ENCODE data around the gene NUDT19.

Gene NUDT19

DNA sequence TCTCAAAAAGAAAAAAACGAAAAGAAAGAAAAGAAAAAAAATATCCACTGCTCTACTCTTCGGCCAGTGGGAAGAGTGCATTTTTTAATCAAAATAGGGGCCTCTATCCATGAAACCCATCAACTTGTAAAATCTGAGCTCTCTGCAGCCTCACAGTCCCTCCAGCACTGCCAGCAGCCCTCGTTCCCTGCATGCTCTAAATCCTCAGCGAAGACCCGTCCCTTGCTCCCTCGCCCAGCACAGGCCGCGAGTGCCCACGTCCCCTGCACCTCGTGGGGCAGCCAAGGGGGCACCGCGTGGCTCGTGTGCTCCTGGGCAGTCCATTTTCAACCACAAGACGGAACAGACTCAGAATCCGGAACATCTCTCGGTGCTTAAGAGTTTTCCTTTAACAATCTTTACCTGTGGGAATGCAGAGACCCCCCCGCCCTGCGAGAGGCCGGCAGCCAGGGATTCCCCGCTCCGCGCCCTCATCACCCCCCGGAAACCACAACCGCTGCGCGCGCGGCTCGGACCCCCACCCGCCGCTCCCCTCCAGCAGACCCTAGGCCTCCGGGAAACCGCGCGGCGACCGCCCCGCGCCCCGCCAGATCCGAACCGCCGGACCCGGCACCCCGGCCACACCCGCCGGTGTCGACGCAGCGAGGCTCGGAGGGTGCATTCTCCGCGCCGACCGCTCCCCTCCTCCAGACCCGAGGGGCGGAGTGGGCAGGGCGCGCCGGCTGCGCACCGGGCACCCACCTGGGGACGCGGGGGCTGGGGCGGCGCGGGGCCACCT lies 17.3 kb upstream of the NUDT19 start:
- TF ChIP-seq, protein P1, sequence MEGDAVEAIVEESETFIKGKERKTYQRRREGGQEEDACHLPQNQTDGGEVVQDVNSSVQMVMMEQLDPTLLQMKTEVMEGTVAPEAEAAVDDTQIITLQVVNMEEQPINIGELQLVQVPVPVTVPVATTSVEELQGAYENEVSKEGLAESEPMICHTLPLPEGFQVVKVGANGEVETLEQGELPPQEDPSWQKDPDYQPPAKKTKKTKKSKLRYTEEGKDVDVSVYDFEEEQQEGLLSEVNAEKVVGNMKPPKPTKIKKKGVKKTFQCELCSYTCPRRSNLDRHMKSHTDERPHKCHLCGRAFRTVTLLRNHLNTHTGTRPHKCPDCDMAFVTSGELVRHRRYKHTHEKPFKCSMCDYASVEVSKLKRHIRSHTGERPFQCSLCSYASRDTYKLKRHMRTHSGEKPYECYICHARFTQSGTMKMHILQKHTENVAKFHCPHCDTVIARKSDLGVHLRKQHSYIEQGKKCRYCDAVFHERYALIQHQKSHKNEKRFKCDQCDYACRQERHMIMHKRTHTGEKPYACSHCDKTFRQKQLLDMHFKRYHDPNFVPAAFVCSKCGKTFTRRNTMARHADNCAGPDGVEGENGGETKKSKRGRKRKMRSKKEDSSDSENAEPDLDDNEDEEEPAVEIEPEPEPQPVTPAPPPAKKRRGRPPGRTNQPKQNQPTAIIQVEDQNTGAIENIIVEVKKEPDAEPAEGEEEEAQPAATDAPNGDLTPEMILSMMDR (IDR thresholded peaks at IDR 0.05; ENCODE audit: borderline replicate concordance, control extremely low read depth, extremely low read depth, insufficient read depth, missing control alignments): no peak
- no peak for DNase-seq (ENCODE audit: low spot score)
- in situ Hi-C loops (cut with MboI; ENCODE audit: low sequenced_read_pairs, unreplicated experiment): no loop called here

- DNase-seq (ENCODE audit: low spot score): peak; percentile 99
- TF ChIP-seq, protein P1 (IDR thresholded peaks at IDR 0.05; ENCODE audit: borderline replicate concordance, control extremely low read depth, extremely low read depth, insufficient read depth, missing control alignments): no peak
- in situ Hi-C loops (cut with MboI; ENCODE audit: low sequenced_read_pairs, unreplicated experiment): no loop called here
Observed at GRCh38 chr19:32674931-32675719, 16.5 kb upstream of the NUDT19 start, which contains the start of gene ANKRD27. Gene ANKRD27, minus strand, starts transcription at chr19:32675180. Its CDS starts 16,165 bp downstream, at chr19:32659015.

- in situ Hi-C loops (cut with MboI; ENCODE audit: low sequenced_read_pairs, unreplicated experiment): no loop called here
- DNase-seq (ENCODE audit: low spot score): peak; percentile 56
- TF ChIP-seq, protein P1 (IDR thresholded peaks at IDR 0.05; ENCODE audit: borderline replicate concordance, control extremely low read depth, extremely low read depth, insufficient read depth, missing control alignments): no peak
Observed at GRCh38 chr19:32675720-32676185, 15.9 kb upstream of the NUDT19 start, which contains the start of gene RGS9BP. Gene RGS9BP, plus strand, starts transcription at chr19:32675848. Its CDS starts 416 bp downstream, at chr19:32676264.

DNA sequence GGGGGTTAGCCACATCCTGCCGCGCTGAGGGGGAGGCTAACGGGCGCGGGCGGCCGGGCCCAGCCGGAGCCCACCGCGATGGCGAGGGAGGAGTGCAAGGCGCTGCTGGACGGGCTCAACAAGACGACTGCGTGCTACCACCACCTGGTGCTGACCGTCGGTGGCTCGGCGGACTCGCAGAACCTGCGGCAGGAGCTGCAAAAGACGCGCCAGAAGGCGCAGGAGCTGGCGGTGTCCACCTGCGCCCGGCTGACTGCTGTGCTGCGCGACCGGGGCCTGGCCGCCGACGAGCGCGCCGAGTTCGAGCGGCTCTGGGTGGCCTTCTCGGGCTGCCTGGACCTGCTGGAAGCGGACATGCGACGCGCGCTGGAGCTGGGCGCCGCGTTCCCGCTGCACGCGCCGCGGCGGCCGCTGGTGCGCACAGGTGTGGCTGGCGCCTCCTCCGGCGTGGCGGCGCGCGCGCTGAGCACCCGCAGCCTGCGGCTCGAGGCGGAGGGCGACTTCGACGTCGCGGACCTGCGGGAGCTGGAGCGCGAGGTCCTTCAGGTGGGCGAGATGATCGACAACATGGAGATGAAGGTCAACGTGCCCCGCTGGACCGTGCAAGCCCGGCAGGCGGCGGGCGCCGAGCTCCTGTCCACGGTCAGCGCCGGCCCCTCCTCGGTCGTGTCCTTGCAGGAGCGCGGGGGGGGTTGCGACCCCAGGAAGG lies 15.3 kb upstream of the NUDT19 start:
- TF ChIP-seq, protein P1 (IDR thresholded peaks at IDR 0.05; ENCODE audit: borderline replicate concordance, control extremely low read depth, extremely low read depth, insufficient read depth, missing control alignments): no peak
- in situ Hi-C loops (cut with MboI; ENCODE audit: low sequenced_read_pairs, unreplicated experiment): no loop called here
- peak; percentile 40 for DNase-seq (ENCODE audit: low spot score)

DNA sequence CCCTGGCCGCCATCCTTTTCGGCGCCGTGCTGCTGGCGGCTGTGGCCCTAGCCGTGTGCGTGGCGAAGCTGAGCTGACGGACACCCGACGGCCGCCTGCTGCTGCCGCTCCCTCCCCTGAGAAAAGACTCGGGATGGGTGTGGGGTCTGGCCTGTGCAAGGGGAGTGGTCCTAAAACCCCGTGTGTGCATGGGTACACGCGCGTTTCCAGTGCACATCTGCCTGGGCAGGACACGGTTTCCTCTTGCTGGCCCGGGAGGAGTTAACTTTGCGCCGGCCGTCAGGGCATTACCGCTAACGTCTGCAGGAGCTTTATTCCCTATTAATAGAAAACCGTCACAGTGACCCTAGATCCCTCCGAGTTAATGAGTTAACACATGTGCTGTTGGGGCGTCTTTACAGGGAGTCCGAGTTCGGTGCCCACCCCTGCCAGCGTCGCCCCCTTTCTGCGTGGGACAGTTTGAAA lies 14.7 kb upstream of the NUDT19 start:
- TF ChIP-seq, protein P1 (IDR thresholded peaks at IDR 0.05; ENCODE audit: borderline replicate concordance, control extremely low read depth, extremely low read depth, insufficient read depth, missing control alignments): no peak
- in situ Hi-C loops (cut with MboI; ENCODE audit: low sequenced_read_pairs, unreplicated experiment): no loop called here
- DNase-seq (ENCODE audit: low spot score): no peak

GRCh38 chr19:32677657-32678056 lies 14.0 kb upstream of the NUDT19 start:
- in situ Hi-C loops (cut with MboI; ENCODE audit: low sequenced_read_pairs, unreplicated experiment): no loop called here
- TF ChIP-seq, protein P1 (IDR thresholded peaks at IDR 0.05; ENCODE audit: borderline replicate concordance, control extremely low read depth, extremely low read depth, insufficient read depth, missing control alignments): no peak
- DNase-seq (ENCODE audit: low spot score): no peak
